Stimulated activated CD4-positive, alpha-beta T cell treated with anti-CD3 and anti-CD28 coated beads, Interleukin-15, amount 100 ng/mL, for 1 hour (primary cell): Measurements from ENCODE around the gene ST13.
"Not testable (repeated sequence)": the region's sequence is repeated elsewhere in the genome, so short reads cannot be mapped to it uniquely, and the experiment has no call there.

Source experiments
- DNase-seq, 2 donors: peaks; one replicate each; pipeline ENCODE4 v3.0.0-alpha.2; 2020; ENCODE audit warnings: low read depth in 1 of 2, low spot score in 1 of 2

Gene ST13

DNA sequence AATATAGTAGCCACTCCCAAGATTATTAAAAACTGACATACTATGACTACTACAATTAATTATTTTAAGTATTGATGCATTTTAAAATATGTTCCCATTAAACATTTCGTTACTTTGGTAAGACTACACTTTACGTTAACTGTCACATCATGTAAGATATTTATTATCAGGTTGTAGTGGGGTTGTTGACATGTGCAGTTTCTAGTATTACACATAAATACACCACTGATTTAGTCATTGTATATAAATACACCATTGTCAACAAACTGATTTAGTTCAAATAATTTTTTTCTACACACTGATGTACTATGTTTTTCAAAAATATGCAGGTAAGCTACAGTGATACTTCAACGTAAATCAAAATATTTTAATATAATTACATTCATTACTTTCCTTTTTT lies 11.5 kb downstream of the ST13 start:
- DNase-seq: no peak

DNA sequence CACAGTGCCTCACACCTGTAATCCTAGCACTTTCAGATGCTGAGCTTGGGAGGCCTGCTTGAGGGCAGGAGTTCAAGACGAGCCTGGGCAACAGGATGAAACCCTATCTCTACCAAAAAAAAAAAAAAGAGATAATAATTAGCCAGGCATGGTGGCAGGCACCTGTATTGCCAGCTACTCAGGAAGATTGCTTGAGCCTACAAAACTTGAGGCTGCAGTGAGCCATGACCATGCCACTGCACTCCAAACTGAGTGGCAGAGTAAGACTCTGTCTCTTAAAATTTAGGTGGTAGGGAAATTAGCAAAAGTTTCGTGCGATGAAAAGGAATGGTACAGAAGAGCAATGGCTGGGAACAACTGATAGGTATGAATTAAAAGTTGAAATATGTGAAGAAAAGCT lies 18.0 kb downstream of the ST13 start:
- DNase-seq: no peak

DNA sequence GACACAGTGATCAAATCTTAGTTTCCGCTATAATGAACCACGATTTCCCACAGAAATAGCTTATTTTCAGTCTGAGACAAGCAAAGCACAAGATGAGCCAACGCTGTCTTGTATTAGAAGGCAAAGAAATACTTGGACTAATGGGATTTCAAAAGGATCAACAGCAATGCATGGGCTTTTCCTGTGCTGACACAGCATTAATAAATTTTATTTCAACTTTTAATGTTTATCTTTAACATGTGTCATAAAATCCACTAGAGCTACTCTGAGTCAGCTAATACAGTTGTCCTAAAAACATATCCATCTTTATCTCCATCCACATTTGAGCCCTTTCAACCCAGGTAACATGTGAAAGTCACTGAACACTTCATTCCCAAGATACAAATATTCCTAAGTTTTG lies 21.8 kb downstream of the ST13 start:
- no peak for DNase-seq

DNA sequence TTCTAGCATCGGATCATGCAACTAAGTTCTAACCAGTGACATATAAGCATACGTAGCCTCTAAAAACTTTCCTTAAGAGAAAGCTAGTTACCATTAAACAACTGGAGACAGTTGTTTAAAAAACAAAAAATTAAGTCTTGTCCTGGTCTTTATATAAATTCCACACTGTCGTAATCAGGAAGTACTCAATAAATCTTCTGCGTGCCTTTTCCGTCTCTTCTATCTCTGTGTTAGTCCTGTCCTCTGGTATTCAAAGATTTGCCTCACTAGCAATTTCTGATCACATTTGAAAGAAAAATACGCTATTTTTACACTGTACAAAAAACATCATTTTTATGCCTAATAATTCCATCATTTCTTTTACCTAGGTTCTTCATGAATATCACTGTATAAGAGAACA lies 27.3 kb downstream of the ST13 start:
- no peak for DNase-seq

DNA sequence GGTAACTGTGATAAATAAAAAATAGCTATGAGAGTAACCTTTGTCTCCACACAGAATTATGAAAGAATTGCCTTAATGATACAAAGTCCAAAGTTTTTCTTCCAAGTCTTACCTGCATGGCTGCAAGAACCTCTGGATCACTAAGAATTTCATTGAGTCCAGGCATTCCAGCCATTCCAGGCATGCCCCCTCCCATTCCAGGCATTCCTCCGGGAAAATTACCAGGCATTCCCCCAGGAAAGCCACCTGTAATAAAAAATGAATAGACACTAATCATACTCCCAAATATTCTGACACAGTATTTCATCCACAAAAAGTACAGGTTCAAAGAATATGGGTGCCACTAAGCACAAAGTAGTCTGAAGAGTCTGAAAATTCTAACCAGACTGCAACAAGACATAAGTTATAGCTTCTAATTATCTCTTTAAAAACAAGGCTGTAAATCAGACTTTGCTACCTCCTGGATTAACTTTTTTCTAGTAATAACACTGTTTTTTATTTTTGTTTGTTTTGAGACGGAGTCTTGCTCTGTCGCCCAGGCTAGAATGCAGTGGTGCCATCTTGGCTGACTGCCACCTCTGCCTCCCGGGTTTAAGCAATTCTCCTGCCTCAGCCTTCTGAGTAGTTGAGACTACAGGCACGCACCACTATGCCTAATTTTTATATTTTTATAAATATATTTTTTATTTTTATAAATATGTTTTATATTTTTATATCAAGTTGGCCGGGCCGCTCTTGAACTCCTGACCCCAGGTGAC lies 29.3 kb downstream of the ST13 start:
- DNase-seq: no peak

DNA sequence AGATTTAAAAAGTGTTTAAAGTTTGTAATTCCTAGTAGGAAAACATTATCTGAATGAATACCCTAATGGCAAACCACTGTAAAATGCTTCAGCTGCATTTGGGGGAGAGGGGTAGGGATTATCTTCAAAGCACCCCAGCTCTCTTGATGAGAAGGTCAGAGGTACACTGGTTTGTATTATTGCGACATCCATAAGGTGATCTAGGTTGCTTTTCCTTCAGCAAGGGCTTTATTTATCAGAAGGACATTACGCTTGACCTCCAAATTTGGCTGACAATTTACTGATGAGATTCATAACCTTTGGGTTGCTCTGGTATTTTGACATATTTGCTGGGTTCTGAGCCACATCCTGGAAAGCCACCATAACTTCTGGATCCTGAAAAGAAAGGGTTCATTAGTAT lies 30.1 kb downstream of the ST13 start:
- not testable (repeated sequence) for DNase-seq

DNA sequence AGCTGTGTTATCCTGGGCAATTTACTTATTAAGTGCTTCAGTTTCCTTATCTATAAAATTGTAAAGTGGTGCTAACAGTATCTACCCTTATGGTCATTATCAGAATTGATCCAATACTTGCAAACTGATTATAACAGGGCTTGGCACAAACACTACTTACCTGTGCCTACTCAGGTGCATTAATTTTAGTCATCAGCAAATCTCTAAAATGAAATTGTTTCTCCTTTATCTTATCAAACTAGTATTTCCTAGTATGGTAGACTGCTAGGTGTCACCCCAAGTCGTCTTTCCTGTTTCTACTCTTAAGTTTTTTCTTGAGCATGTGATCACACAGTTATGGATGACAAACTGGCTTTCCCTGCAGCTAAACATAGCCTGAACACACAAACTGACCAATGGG lies 33.0 kb downstream of the ST13 start:
- no peak for DNase-seq

DNA sequence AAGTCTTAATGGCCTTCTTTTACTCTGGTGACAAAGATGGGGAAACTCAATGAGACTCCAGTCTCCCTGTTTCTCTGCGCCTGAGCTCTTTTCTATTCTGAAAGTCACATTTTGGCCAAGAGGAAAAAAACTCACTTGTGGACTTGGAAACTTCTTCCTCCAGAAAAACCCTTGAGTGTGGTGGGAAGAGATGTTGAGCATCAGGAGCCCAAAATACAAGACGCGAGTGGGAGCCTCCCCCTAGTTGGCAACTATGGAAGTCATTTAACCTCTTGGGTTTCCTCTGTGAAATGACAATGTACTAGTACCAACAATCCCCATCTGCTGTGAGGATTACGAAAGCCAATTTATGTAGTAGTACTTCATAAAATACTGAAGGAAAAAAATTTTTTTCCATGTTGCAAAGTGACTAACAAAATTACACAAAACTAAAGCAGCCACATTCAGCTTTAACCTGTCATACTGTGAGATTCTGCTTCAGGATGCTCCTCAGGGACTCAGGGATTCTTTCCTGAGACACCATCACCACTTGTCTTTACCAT lies 36.8 kb downstream of the ST13 start:
- no peak for DNase-seq

DNA sequence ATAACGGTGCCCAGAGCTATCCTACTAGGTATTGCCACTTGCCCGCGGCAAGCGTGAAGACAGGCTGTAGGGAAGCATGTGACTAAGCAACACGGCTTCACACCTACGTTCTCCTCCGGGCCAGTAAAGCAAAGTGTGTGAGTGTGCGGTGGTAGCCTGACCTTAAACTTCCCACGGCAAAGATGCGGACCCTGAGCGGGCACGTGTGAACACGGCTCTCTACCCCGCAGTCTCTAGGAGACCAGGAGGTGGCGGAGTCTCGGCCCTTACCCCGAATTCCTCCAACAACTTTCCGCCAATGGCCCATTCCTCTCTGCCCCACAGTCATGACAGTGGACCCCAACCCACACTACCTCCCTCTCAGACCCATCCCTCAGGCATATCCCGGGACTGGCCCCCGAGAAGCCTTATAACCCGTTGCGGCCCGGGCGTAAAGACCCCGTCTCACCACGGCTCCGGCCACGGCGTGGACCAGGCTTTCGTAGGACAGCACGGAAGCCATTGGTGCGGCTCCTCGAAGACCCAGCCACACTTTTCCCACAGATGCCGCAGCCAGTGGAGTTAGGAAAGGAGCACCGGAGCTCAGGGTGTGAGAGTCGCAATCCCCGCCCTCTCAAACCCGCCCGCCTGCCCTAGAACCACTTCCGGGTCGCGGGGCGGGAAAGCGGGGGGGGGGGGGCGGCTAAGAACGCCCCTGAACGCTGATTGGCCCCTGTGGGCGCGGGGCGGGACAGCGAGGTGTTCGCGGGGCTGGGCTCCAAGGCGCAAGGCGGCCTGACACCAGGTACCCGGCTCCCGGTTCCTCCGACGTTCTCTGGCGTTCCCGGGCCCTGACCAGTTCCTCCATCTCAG lies 37.5 kb downstream of the ST13 start, which contains the start of gene SLC25A17:
SLC25A17 (minus strand) TSS at position 600 of the 852 bp plus-strand sequence; CDS start at position 502, 98 bp downstream.
- peak; percentile 77 to 82 for DNase-seq

DNA sequence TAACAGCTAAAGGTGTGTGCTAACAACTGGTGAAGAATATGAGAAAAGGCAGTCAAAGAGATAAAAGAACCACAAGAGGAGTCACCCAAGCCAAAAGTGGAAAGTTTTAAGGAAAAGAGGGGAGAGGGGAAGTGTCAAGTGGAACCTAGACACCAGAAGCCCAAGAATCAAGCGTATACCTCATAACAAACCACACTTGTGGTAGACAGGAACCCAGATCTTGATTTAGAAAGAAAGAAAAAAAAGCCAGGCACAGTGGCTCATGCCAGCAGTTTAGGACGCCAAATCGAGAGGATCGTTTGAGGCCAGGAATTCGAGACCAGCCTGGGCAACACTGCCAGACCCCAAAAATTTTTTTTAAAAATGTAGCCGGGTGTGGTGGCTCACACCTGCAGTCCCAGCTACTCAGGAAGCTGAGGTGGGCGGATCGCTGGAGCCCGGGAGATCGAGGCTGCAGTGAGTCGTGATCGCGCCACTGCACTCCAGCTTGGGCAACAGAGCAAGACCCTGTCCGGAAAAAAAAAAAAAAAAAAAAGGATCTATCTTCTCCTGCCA lies 38.2 kb downstream of the ST13 start:
- no peak for DNase-seq

DNA sequence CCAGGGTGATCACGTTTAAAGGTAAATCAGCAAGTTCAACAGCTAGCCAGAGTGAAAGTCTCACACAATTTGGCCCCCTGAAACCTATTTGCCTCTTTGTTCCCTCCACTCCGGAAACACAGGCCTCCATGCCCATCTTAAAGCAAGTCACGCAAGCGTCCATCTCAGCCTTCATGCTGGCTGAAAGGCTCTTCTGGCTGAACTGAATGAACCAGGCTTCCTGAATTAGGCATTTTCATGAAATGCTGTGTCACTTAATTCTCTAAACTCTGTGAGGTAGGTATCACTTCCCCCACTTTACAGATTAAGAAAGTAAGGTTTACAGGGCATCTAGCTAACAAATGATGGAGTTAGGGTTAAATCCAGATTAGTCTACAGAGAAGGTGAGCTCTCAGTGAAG lies 38.7 kb downstream of the ST13 start:
- no peak for DNase-seq

DNA sequence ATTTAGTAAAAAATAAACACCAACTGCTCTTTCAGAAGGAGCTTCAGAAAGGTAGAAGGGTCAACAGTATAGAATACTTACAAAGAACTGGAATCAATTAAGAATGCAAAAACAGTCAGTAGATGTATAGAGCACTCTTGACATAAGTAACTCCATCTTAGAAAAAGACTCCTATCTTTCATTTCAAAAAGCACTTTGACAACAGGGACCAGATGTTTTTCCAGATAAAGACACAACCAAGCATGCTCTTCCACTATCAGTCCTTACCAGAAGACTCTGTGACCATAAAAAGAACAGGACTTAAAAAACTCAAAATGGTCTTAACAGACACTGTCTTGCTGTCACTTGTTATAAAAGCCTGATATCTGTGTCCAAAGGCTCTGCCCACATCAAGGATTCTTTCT lies 42.5 kb downstream of the ST13 start:
- DNase-seq: no peak

DNA sequence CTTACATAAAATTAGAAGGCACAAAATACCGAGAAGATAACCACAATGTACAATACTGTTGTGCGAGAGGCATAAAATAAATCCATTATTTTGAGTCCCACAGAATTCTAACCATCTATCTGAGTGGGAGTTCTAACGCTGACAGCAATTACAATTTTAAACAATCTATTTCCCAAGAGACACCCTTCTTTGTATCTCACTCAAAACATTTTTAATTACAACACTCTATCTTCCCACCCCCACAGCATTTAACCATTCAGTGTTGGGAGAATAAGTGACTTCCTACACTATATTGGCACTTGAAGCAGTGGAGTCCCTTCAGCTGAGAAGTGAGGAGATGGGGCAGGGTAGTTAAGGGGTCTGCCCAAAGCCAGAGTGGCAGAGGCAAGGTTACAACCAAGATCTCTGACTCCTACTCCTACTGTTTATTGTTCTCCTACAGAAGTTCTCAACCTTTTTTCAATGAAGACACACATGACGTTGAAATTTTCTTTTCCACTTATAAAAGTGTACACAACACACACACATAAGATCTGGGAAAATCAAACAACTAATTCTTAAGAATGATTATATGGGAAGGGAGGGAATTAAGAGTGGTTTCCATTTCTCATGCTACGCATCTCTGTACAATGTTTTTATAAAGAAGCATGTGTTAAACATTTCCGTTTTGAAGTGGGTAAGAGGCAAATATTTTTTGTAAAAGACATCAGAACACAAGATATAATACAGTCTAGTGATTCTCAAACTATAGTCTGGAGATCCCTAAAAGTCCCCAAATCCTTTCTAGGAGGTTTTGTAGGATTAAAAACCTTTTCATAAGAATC lies 48.2 kb downstream of the ST13 start:
- DNase-seq: no peak

DNA sequence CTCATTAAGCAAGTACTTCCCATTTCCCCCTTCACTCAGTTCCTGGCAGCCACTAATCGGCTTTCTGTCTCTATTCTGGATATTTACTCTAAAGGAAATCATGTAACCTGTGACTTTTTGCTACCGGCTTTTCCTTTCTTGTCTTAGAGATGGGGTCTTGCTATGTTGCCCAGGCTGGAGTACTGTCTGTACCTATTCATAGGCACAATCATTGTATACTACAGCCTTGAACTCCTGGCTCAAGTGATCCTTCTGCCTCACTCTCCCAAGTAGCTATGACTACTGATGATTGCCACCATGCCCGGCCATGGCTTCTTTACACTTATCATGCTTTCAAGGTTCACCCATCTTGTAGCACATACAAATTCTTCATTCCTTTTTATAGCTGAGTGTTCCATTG lies 49.7 kb downstream of the ST13 start:
- no peak for DNase-seq

DNA sequence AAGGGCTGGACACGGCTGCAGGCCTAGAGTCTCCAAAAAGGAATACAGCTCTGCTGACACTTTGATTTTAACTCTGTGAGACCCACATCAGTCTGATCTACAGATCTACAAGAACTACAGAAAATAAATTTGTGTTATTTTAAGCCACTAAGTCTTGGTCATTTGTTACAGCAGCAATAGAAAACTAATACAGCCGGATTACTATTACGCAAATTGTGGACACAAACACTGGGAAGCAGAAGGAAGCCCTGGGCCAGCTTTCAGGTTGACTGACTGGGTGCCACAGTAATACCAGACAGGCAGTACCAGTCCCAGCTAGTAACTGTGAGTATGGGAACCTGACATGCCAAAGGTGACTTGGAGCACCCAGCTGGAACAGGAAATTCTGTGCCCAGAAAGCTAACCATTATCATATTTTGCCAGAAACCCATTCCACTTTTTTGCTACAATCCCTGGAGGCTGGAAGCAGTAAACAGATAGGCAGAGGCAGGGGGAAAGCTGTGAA lies 50.7 kb downstream of the ST13 start:
- DNase-seq: no peak

DNA sequence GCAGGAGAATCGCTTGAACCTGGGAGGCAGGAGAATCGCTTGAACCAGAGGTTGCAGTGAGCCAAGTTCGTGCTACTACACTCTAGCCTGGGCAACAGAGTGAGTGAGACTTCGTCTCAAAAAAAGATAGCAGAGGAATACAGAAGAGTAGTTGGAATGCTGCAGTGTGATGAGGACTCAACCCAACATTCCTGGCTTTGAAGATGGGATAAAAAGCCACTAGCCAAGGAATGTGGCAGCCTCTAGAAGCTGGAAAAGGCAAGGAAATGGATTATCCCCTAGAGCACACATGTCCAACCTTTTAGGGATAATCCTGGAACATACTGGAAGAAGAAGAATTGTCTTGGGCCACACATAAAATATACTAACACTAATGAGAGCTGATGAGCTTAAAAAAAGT lies 51.2 kb downstream of the ST13 start:
- DNase-seq: no peak

DNA sequence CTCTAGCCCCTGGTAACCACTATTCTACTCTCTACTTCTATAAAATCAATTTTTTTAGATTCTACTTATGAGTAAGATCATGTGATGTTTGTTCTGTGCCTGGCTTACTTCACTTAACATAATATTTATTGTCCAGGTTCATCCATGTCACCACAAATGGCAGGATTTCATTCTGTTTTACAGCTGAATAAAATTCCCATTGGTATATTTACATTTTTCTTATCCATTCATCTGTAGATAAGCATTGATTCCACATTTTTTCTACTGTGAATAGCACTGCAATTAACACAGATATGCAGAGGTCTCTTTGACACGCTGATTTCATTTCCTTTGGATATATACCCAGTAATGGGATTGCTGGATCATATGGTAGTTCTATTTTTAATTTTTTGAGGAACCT lies 53.1 kb downstream of the ST13 start:
- no peak for DNase-seq

DNA sequence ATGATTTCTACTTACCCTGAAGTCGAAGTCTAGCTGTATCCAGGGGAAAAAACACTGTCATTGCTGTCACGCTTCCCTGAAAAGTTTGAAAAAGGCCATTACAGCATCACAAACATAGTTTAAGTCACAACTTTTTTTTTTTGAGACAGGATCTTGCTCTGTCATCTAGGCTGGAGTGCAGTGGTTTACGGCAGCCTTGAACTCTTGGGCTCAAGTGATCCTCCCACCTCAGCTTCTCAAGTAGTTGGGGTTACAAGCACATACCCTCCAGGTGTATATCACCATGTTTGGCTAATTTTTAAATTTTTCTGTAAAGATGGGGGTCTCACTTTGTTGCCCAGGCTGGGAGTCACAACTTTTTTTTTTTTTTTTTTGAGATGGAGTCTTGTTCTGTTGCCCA lies 57.4 kb downstream of the ST13 start:
- DNase-seq: no peak

DNA sequence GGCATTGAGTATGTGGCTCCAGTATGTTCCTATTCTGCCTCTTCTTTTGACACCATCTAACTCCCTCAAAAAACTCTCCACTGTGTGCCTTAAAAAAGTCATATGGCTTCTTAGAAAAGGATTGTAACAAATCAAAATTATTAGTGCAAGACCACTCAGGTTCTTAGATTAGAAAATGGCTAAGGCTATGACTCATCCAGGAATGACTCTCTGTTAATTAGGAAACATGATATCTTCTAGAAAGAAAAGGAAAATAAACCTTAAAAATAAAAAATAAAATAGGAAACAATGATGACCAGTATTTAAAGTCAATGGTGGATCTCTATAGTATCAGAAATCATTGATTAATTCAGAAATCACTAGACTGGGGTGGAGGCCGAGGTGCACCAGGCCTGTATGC lies 59.0 kb downstream of the ST13 start:
- no peak for DNase-seq

DNA sequence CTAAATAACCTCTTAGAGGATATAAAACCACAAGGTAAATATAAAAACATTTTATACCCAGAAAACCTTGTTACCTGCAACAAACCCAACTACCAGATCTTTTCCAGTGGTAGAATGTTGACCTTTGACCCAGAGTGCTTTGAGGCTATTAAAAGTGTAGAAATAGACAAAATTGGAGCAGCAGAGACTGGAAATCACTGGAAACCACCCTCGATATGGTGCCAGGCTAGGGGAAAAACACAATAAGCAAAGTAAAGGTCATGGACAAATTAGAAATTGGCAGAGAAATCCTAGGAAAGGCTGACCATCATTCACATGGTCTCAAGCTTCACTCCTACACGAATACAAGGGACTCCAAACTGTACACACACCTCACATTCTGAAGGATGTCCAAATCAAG lies 64.0 kb downstream of the ST13 start:
- no peak for DNase-seq

DNA sequence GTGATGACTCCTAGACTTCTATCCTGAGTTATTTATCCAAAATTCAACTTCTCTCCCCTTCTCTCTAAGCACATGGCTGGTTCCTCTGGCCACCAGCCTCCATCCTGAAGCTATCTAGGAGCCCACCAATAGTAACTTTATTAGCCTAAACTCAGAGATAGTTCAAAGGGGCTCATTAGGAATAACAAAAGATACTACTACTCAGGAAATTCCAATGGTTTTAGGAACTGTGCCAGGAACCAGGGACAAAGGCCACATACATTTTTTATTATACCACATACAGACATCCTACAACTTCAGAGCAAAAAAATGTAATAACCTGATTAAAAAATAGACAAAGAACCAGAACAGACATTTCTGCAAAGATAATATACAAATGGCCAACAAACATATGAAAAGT lies 65.2 kb downstream of the ST13 start:
- DNase-seq: no peak
